ENCODE results near the gene GRAMD1C.

Gene GRAMD1C

GRCh38 chr3:113890256-113890900 is 51.8 kb downstream of the GRAMD1C start:
- H3K27me3 ChIP-seq: no peaks in the 10 kb centered on the region
- no peaks in the 10 kb centered on the region for H3K9me3 ChIP-seq
- no peaks in the 10 kb centered on the region for H3K36me3 ChIP-seq
- no peak overlapping the region for H3K27ac ChIP-seq
- no peaks in the 10 kb centered on the region for H3K4me1 ChIP-seq (ENCODE audit: control insufficient read depth in 1 of 2, insufficient read depth in 1 of 2, low read depth in 1 of 2, low read length in 1 of 2)
- no peak for TF ChIP-seq CTCF (IDR thresholded peaks at IDR 0.05)
- no peak overlapping the region for H3K4me3 ChIP-seq (ENCODE audit: low read depth in 1 of 2, low read length in 1 of 2)

- Histone ChIP-seq H3K27me3 (no peaks in the 10 kb centered on the region), H3K27ac (no peak overlapping the region), H3K4me3 (ENCODE audit: low read depth in 1 of 2, low read length in 1 of 2) (no peak overlapping the region), H3K4me1 (ENCODE audit: control insufficient read depth in 1 of 2, insufficient read depth in 1 of 2, low read depth in 1 of 2, low read length in 1 of 2) (no peaks in the 10 kb centered on the region), H3K9me3 (no peaks in the 10 kb centered on the region), H3K36me3 (no peaks in the 10 kb centered on the region)
- no peak for TF ChIP-seq CTCF (IDR thresholded peaks at IDR 0.05)
These were observed 56.3 kb downstream of the GRAMD1C start for GRCh38 chr3:113894927-113895326.

- no peak overlapping the region for H3K4me3 ChIP-seq (ENCODE audit: low read depth in 1 of 2, low read length in 1 of 2)
- no peaks in the 10 kb centered on the region for H3K9me3 ChIP-seq
- H3K36me3 ChIP-seq: no peaks in the 10 kb centered on the region
- no peak for TF ChIP-seq CTCF (IDR thresholded peaks at IDR 0.05)
- no peak overlapping the region for H3K27ac ChIP-seq
- no peaks in the 10 kb centered on the region for H3K4me1 ChIP-seq (ENCODE audit: control insufficient read depth in 1 of 2, insufficient read depth in 1 of 2, low read depth in 1 of 2, low read length in 1 of 2)
- H3K27me3 ChIP-seq: no peaks in the 10 kb centered on the region
These were observed 57.4 kb downstream of the GRAMD1C start for GRCh38 chr3:113895964-113896363.

GRCh38 chr3:113896930-113897329 is 58.3 kb downstream of the GRAMD1C start:
- Histone ChIP-seq H3K27me3 (no peaks in the 10 kb centered on the region), H3K4me3 (ENCODE audit: low read depth in 1 of 2, low read length in 1 of 2) (no peak overlapping the region)
- TF ChIP-seq CTCF (IDR thresholded peaks at IDR 0.05): no peak

GRCh38 chr3:113897373-113897777 is 58.8 kb downstream of the GRAMD1C start:
- H3K27ac ChIP-seq: no peak overlapping the region
- no peaks in the 10 kb centered on the region for H3K27me3 ChIP-seq
- no peaks in the 10 kb centered on the region for H3K9me3 ChIP-seq
- no peaks in the 10 kb centered on the region for H3K36me3 ChIP-seq
- TF ChIP-seq CTCF (IDR thresholded peaks at IDR 0.05): no peak
- H3K4me1 ChIP-seq (ENCODE audit: control insufficient read depth in 1 of 2, insufficient read depth in 1 of 2, low read depth in 1 of 2, low read length in 1 of 2): no peaks in the 10 kb centered on the region
- no peak overlapping the region for H3K4me3 ChIP-seq (ENCODE audit: low read depth in 1 of 2, low read length in 1 of 2)

More at GRCh38 chr3:113896930-113897329, 58.3 kb downstream of the GRAMD1C start:
- Histone ChIP-seq H3K27ac (no peak overlapping the region), H3K36me3 (no peaks in the 10 kb centered on the region), H3K4me1 (ENCODE audit: control insufficient read depth in 1 of 2, insufficient read depth in 1 of 2, low read depth in 1 of 2, low read length in 1 of 2) (no peaks in the 10 kb centered on the region), H3K9me3 (no peaks in the 10 kb centered on the region)

Measured in neutrophil (primary cell).